ENCODE data around the gene TRAF7.

TRAF7 gene

DNA sequence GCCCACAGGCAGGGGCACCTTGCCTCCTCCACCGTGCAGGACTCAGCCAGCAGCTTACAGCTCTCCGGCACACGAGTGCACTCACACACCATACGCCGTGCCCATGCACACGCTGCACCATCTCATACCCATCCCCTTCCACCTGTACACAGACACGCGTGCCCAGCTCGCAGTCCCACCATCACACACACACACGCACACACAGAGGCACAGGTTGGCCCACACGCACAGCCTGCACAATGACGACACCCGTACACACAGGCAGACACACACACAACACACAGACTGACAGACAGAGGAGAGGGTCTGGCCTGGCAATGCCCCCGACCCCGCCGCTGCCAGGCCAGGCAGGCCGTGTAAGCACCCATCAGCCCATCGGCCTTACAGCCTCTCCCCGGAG, 28.8 kb downstream of the TRAF7 start:
- TF ChIP-seq, protein P1, sequence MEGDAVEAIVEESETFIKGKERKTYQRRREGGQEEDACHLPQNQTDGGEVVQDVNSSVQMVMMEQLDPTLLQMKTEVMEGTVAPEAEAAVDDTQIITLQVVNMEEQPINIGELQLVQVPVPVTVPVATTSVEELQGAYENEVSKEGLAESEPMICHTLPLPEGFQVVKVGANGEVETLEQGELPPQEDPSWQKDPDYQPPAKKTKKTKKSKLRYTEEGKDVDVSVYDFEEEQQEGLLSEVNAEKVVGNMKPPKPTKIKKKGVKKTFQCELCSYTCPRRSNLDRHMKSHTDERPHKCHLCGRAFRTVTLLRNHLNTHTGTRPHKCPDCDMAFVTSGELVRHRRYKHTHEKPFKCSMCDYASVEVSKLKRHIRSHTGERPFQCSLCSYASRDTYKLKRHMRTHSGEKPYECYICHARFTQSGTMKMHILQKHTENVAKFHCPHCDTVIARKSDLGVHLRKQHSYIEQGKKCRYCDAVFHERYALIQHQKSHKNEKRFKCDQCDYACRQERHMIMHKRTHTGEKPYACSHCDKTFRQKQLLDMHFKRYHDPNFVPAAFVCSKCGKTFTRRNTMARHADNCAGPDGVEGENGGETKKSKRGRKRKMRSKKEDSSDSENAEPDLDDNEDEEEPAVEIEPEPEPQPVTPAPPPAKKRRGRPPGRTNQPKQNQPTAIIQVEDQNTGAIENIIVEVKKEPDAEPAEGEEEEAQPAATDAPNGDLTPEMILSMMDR (IDR thresholded peaks at IDR 0.05; ENCODE audit: low read depth, low read length) = no peak
- no peak overlapping the region for H3K4me3 ChIP-seq (ENCODE audit: low read depth, low read length)

DNA sequence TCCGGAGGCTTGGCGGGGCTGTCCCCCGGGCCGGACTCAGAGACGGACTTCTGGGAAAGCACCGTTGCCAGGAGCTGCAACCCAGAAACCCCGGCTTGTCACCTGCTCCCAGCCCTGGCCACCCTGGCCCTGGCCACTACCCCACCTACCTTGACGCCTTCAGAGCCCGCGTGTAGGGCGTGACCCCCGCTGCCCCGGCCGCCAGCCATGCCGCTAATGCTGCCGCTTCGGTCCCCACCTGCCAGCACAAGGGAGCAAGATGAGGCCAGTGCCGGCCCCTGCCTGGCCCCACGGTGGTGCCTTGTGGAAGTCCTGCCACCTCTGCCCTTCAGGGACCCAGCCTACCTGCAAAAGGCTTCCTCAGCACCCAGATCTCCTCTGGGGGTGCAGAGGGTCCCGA, 29.4 kb downstream of the TRAF7 start:
- TF ChIP-seq, protein P1 (IDR thresholded peaks at IDR 0.05; ENCODE audit: low read depth, low read length) = no peak

DNA sequence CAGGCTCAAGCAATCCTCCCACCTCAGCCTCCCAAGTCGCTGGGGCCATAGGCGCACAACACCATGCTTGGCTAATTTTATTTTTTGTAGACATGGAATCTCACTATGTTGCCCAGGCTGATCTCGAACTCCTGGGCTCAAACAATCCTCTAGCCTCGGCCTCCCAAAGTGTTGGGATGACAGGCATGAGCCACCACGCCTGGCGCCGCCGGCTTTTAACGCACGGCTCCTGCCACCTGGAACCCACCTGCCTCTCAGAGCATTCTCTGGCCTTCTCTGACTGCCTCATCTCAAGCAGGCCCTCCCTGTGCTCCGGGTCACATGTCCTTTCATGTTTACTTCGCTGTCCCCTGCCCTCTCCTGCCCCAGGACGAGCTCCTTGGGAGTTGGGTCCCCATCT, 30.5 kb downstream of the TRAF7 start:
- TF ChIP-seq, protein P1 (IDR thresholded peaks at IDR 0.05; ENCODE audit: low read depth, low read length) = no peak
- no peak overlapping the region for H3K4me3 ChIP-seq (ENCODE audit: low read depth, low read length)

More for the DNA sequence above, 29.4 kb downstream of the TRAF7 start:
- H3K4me3 ChIP-seq (ENCODE audit: low read depth, low read length) = no peak overlapping the region

DNA sequence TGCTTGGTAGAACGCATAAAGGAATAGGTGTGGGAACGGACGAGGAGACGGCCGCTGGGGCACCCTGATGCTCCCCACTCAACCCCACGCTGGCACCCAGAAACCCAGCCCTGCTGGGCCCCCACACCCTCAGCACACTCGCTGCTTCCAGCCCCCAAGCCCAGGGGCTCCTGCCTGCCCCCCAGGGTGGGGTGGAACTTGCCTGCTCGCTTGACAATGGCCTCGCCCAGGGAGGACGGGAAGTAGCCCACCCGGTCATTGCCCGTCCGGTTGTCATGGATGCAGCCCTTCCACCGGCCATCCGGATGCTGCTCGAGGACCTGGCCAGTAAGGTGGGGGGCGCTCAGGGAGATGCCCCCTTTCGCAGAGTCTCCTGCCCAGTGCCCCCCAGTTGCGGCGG, 30.9 kb downstream of the TRAF7 start:
- no peak overlapping the region for H3K4me3 ChIP-seq (ENCODE audit: low read depth, low read length)
- TF ChIP-seq, protein P1 (IDR thresholded peaks at IDR 0.05; ENCODE audit: low read depth, low read length) = no peak

DNA sequence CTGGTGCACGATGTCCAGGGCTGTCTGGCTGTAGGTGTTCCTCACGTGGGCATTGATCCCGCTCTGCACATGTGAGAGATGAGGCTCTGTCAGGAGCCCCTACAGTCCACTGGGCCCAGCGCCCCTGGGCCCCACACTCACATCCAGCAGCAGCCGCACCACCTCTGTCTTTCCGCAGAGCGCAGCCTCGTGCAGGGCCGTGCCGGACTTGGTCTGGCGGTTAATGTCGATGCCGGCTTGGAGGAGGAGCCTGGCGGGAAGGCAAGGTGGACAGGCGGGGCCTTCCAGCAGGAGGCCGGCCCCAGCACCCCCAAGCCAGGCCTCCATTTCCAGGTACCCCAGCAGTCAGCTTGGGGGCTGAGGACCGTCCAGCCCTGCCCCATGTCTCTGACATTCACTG, 31.6 kb downstream of the TRAF7 start:
- TF ChIP-seq, protein P1 (IDR thresholded peaks at IDR 0.05; ENCODE audit: low read depth, low read length) = no peak
- H3K4me3 ChIP-seq (ENCODE audit: low read depth, low read length) = no peak overlapping the region

DNA sequence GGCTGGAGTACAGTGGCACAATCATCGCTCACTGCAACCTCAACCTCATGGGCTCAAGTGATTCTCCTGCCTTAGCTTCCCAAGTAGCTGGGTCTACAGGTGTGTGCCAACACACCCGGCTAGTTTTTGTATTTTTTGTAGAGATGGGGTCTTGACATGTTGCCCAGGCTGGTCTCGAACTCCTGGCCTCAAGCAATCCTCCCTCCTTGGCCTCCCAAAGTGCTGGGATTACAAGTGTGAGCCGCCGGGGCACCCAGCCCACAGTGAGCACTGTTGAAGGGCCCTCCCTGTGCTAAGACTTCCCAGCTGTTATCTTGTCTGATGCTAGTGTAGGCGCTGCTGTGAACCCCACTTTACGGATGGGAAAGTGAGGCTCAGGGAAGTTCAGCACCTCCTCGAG, 32.8 kb downstream of the TRAF7 start:
- TF ChIP-seq, protein P1 (IDR thresholded peaks at IDR 0.05; ENCODE audit: low read depth, low read length) = no peak
- H3K4me3 ChIP-seq (ENCODE audit: low read depth, low read length) = no peak overlapping the region

DNA sequence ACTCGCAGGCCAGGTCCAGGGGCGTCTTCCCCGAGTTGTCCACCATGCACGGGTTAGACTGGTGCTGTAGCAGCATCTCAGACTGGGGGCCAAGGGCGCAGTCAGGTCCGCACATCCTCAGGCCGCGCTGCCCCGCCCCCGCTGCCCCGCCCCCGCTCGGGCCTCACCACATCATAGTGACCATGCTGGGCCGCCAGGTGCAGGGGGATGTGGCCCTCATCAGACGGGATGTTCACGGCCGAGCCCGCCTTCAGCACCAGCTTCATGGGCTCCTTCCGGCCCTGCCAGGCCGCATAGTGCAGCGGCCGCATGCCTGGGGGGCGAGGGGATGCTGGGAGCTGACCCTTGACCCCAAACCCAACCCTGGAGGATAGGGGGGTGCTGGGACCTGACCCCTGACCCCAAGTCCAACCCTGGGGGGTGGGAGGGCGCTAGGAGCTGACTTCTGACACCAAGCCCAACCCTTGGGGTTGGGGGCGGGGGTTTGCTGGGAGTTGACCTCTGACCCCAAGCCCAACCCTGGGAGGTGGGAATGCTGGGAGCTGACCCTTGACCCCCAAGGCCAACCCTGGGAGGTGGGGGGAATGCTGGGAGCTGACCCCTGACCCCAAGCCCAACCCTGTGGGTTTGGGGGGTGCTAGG, 33.8 kb downstream of the TRAF7 start:
- H3K4me3 ChIP-seq (ENCODE audit: low read depth, low read length) = no peak overlapping the region
- TF ChIP-seq, protein P1 (IDR thresholded peaks at IDR 0.05; ENCODE audit: low read depth, low read length) = no peak

All from WI38 (cell line).